Neural crest cell (in vitro differentiated cells): ENCODE results near the gene HPX. TPM values are rescaled to one million over a fixed set of nuclear protein-coding genes. Genes with fewer than 3 reads are reported as not detected.

Experiments
- DNase-seq: peaks from one replicate; pipeline ENCODE4 v3.0.0; 2021; ENCODE audit warnings: low read depth, mixed read lengths, low spot score
- H3K27ac Mint-ChIP-seq: one replicate; pipeline ENCODE4 v1.8.0; 2021; ENCODE audit warnings: mild to moderate bottlenecking, mixed read lengths; ENCODE audit not compliant: unreplicated experiment
- H3K27me3 Mint-ChIP-seq: 2 replicates; pipeline ENCODE4 v1.8.0; 2021; ENCODE audit warnings: low read depth, mild to moderate bottlenecking, mixed read lengths
- H3K36me3 Mint-ChIP-seq: 2 replicates; pipeline ENCODE4 v1.8.0; 2021; ENCODE audit warnings: low read depth, mild to moderate bottlenecking, mixed read lengths
- H3K4me1 Mint-ChIP-seq: 2 replicates; pipeline ENCODE4 v1.8.0; 2021; ENCODE audit warnings: mixed read lengths
- H3K4me3 Mint-ChIP-seq: one replicate; pipeline ENCODE4 v1.8.0; 2021; ENCODE audit warnings: mild to moderate bottlenecking, mixed read lengths
- H3K9me3 Mint-ChIP-seq: 2 replicates; pipeline ENCODE4 v1.8.0; 2021; ENCODE audit warnings: mixed read lengths
- total RNA-seq: library from RNA; stranded (reverse); gene quantifications from 2 replicates; pipeline ENCODE4 v1.2.1, GENCODE V29; 2021
- TF ChIP-seq, protein P1 (sequence below): fragments of 200-600 bp; sonication (generic); conservative IDR thresholded peaks from 2 replicates; pipeline ENCODE4 v1.5.0; 2021; ENCODE audit warnings: antibody characterized with exemption, mild to moderate bottlenecking

Gene HPX
- total RNA-seq, 1 donor from 2014 or later: 4.3 TPM

GRCh38 chr11:6473451-6474412 lies 32.9 kb upstream of the HPX start, which contains the start of gene TRIM3:
Gene TRIM3, minus strand, starts transcription at chr11:6473941. Its CDS starts 8,246 bp downstream, at chr11:6465695.
- peak; percentile 78 for DNase-seq
- H3K36me3 Mint-ChIP-seq: peaks cover 3% of the 10 kb centered on the region
- TF ChIP-seq, protein P1, sequence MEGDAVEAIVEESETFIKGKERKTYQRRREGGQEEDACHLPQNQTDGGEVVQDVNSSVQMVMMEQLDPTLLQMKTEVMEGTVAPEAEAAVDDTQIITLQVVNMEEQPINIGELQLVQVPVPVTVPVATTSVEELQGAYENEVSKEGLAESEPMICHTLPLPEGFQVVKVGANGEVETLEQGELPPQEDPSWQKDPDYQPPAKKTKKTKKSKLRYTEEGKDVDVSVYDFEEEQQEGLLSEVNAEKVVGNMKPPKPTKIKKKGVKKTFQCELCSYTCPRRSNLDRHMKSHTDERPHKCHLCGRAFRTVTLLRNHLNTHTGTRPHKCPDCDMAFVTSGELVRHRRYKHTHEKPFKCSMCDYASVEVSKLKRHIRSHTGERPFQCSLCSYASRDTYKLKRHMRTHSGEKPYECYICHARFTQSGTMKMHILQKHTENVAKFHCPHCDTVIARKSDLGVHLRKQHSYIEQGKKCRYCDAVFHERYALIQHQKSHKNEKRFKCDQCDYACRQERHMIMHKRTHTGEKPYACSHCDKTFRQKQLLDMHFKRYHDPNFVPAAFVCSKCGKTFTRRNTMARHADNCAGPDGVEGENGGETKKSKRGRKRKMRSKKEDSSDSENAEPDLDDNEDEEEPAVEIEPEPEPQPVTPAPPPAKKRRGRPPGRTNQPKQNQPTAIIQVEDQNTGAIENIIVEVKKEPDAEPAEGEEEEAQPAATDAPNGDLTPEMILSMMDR: no peak
- H3K4me3 Mint-ChIP-seq: peak within 1 kb of the TSS; percentile 94
- H3K27me3 Mint-ChIP-seq: no peaks in the 10 kb centered on the region
- no peaks in the 10 kb centered on the region for H3K9me3 Mint-ChIP-seq
- H3K4me1 Mint-ChIP-seq: peaks cover 20% of the 10 kb centered on the region
- H3K27ac Mint-ChIP-seq: peak within 1 kb of the TSS; percentile 12

GRCh38 chr11:6472934-6473333 lies 32.1 kb upstream of the HPX start:
- Mint-ChIP-seq H3K27ac (no peak overlapping the region), H3K36me3 (peaks cover 2% of the 10 kb centered on the region), H3K9me3 (no peaks in the 10 kb centered on the region), H3K27me3 (no peaks in the 10 kb centered on the region), H3K4me3 (peak overlapping the region; percentile 90), H3K4me1 (peaks cover 20% of the 10 kb centered on the region)
- TF ChIP-seq, protein P1: no peak
- DNase-seq: no peak

DNA sequence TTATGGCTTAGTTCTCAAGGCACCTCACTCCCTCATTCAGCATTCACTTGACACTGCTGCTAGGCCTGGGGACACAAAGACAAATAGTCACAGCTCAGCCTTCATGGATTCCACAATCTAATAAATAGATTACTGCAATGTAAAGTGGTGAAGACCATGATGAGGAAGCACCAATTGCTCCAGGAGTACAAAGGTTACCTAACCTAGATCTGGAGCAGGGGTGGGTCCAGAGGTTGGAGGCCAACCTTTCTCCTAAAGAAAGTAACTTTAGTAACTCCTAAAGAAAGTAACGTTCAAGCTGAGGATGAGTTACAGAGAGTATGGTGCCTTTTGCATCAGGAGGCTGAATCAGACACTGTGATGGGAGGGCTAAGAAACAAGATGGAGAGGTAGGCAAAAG lies 28.8 kb upstream of the HPX start:
- no peak overlapping the region for H3K27ac Mint-ChIP-seq
- TF ChIP-seq, protein P1: no peak

GRCh38 chr11:6468712-6469495 lies 28.1 kb upstream of the HPX start:
- Mint-ChIP-seq H3K4me3 (no peak overlapping the region), H3K36me3 (peaks cover 5% of the 10 kb centered on the region), H3K9me3 (no peaks in the 10 kb centered on the region), H3K4me1 (peaks cover 13% of the 10 kb centered on the region), H3K27ac (no peak overlapping the region), H3K27me3 (no peaks in the 10 kb centered on the region)
- TF ChIP-seq, protein P1: no peak
- DNase-seq: peak; percentile 68

More for the DNA sequence above, 28.8 kb upstream of the HPX start:
- no peak for DNase-seq
- peaks cover 19% of the 10 kb centered on the region for H3K4me1 Mint-ChIP-seq
- no peaks in the 10 kb centered on the region for H3K27me3 Mint-ChIP-seq
- H3K36me3 Mint-ChIP-seq: peaks cover 3% of the 10 kb centered on the region
- no peaks in the 10 kb centered on the region for H3K9me3 Mint-ChIP-seq
- no peak overlapping the region for H3K4me3 Mint-ChIP-seq

- no peak overlapping the region for H3K27ac Mint-ChIP-seq
- no peaks in the 10 kb centered on the region for H3K27me3 Mint-ChIP-seq
- H3K4me1 Mint-ChIP-seq: no peaks in the 10 kb centered on the region
- H3K4me3 Mint-ChIP-seq: no peak overlapping the region
- peaks cover 6% of the 10 kb centered on the region for H3K36me3 Mint-ChIP-seq
- TF ChIP-seq, protein P1: no peak
- DNase-seq: no peak
- no peaks in the 10 kb centered on the region for H3K9me3 Mint-ChIP-seq
Observed at GRCh38 chr11:6459099-6459450, 18.3 kb upstream of the HPX start.
